GM23338 (cell line): ENCODE data around the gene GRAMD1C. TPM values are rescaled to one million over a fixed set of nuclear protein-coding genes. Genes with fewer than 3 reads are reported as not detected.

Experiments used
- ATAC-seq: fragments of 200-7000 bp; cut with Tn5 transposase; 3 replicates; pipeline ENCODE4 v1.9.1; 2020
- DNase-seq: peaks from one replicate; pipeline ENCODE4 v3.0.0-alpha.2; 2015; ENCODE audit warnings: low spot score
- H2AFZ ChIP-seq: fragments of 200-600 bp; sonication (generic); 2 replicates; pipeline ENCODE4 v1.8.0; 2016; ENCODE audit warnings: antibody characterized with exemption, mild to moderate bottlenecking, moderate library complexity
- H3F3A ChIP-seq: fragments of 200-600 bp; sonication (generic); replicated peaks from 2 replicates; pipeline ENCODE4 v1.8.0; 2017; ENCODE audit warnings: antibody characterized with exemption, mixed run types, low read depth
- H3K27ac ChIP-seq: fragments of 200-600 bp; sonication (generic); 2 replicates; pipeline ENCODE4 v1.6.1; 2016; ENCODE audit warnings: low read depth
- H3K27me3 ChIP-seq: fragments of 200-600 bp; sonication (generic); 2 replicates; pipeline ENCODE4 v1.8.0; 2016; ENCODE audit warnings: mild to moderate bottlenecking, mixed run types, moderate library complexity; ENCODE audit not compliant: insufficient read depth
- H3K36me3 ChIP-seq: fragments of 200-600 bp; sonication (generic); 2 replicates; pipeline ENCODE4 v1.8.0; 2016; ENCODE audit warnings: mild to moderate bottlenecking; ENCODE audit not compliant: insufficient read depth
- H3K4me1 ChIP-seq: fragments of 200-600 bp; sonication (generic); 2 replicates; pipeline ENCODE4 v1.8.0; 2016; ENCODE audit warnings: mild to moderate bottlenecking, moderate library complexity; ENCODE audit not compliant: insufficient read depth
- H3K4me2 ChIP-seq: fragments of 200-600 bp; sonication (generic); 2 replicates; pipeline ENCODE4 v1.7.1; 2017; ENCODE audit warnings: mixed run types
- H3K4me3 ChIP-seq: fragments of 200-600 bp; sonication (generic); 2 replicates; pipeline ENCODE4 v1.6.1; 2016; ENCODE audit warnings: mixed run types
- H3K79me2 ChIP-seq: fragments of 200-600 bp; sonication (generic); replicated peaks from 2 replicates; pipeline ENCODE4 v1.8.0; 2017; ENCODE audit warnings: mild to moderate bottlenecking; ENCODE audit not compliant: insufficient read depth
- H3K9me2 ChIP-seq: fragments of 200-600 bp; sonication (generic); 2 replicates; pipeline ENCODE4 v1.8.0; 2017; ENCODE audit not compliant: insufficient read depth
- H4K20me1 ChIP-seq: fragments of 200-600 bp; sonication (generic); replicated peaks from 2 replicates; pipeline ENCODE4 v1.8.0; 2017; ENCODE audit warnings: mild to moderate bottlenecking; ENCODE audit not compliant: insufficient read depth
- H3K27ac Mint-ChIP-seq: 2 replicates; pipeline ENCODE4 v1.8.0; 2020; ENCODE audit warnings: inconsistent platforms, mild to moderate bottlenecking, moderate library complexity, mixed read lengths
- H3K27me3 Mint-ChIP-seq: 3 replicates; pipeline ENCODE4 v1.8.0; 2022; ENCODE audit warnings: low read depth, mild to moderate bottlenecking, moderate library complexity, mixed read lengths, inconsistent platforms; ENCODE audit not compliant: insufficient read depth, poor library complexity
- H3K36me3 Mint-ChIP-seq: 3 replicates; pipeline ENCODE4 v1.8.0; 2021; ENCODE audit warnings: low read depth, mild to moderate bottlenecking, inconsistent platforms, moderate library complexity, mixed read lengths
- H3K4me1 Mint-ChIP-seq: 3 replicates; pipeline ENCODE4 v1.8.0; 2020; ENCODE audit warnings: mild to moderate bottlenecking, inconsistent platforms, mixed read lengths
- H3K4me3 Mint-ChIP-seq: 3 replicates; pipeline ENCODE4 v1.8.0; 2021; ENCODE audit warnings: moderate library complexity, mild to moderate bottlenecking, inconsistent platforms, mixed read lengths
- H3K9me3 Mint-ChIP-seq: 3 replicates; pipeline ENCODE4 v1.8.0; 2020; ENCODE audit warnings: moderate library complexity, mild to moderate bottlenecking, inconsistent platforms, mixed read lengths
- CREB1 ChIP-seq: fragments of 250-450 bp; sonication (Bioruptor Pico); IDR thresholded peaks from 2 replicates; pipeline ENCODE4 v1.5.0; 2020; ENCODE audit warnings: low read depth, mild to moderate bottlenecking, moderate library complexity
- CTCF ChIP-seq, 2 experiments: fragments of 200-600 bp in 1 of 2; sonication (generic) in 1 of 2; conservative IDR thresholded peaks; 2 replicates each; pipeline versions ENCODE4 v1.5.1 to v1.6.1; 2016 to 2017; ENCODE audit warnings: antibody characterized with exemption in 2 of 2, low read depth in 2 of 2, mild to moderate bottlenecking in 2 of 2, moderate library complexity in 1 of 2
- EZH2phosphoT487 ChIP-seq: fragments of 200-600 bp; sonication (generic); IDR thresholded peaks from one replicate; pipeline ENCODE4 v1.8.1; 2018; ENCODE audit warnings: antibody characterized with exemption; ENCODE audit not compliant: unreplicated experiment
- REST ChIP-seq: IDR thresholded peaks from one replicate; pipeline ENCODE4 v1.6.1; 2018; ENCODE audit warnings: antibody characterized with exemption; ENCODE audit not compliant: unreplicated experiment
- ZNF114 ChIP-seq: fragments of 250-450 bp; sonication (Bioruptor Pico); IDR thresholded peaks from 2 replicates; pipeline ENCODE4 v1.5.0; 2020; ENCODE audit warnings: mild to moderate bottlenecking, moderate library complexity
- polyA plus RNA-seq: library from polyadenylated mRNA; unstranded; fragments of >200 nt; fragmentation: Nextera tagmentation; extraction: Ambion mirVana; gene quantifications from 2 replicates; pipeline ENCODE4 v1.2.1, GENCODE V29; 2016
- total RNA-seq: library from RNA; depleted of rRNA; stranded (reverse); fragments of >200 nt; shearing (Covaris generic); gene quantifications from 2 replicates; pipeline ENCODE4 v1.2.3, GENCODE V29; 2014

Gene GRAMD1C
- total and polyA plus RNA-seq, 2 experiments from 2014 or later, result 3.3 to 3.6 TPM

- no peak overlapping the region for H3K4me3 ChIP-seq
- peaks cover 13% of the 10 kb centered on the region; the same call in 1 of the 2 replicates for H3K4me1 ChIP-seq
- TF ChIP-seq REST, result no peak
- no peaks in the 10 kb centered on the region for H3K27me3 ChIP-seq
- H3K27me3 Mint-ChIP-seq, result no peaks in the 10 kb centered on the region
- ATAC-seq (no peak), DNase-seq (no peak)
- peaks cover 5% of the 10 kb centered on the region; the same call in 1 of the 2 replicates for H3K9me2 ChIP-seq
- H3K36me3 Mint-ChIP-seq, result no peaks in the 10 kb centered on the region
- H3F3A ChIP-seq, result no peaks in the 10 kb centered on the region
- peak overlapping the region; percentile 70; the same call in 1 of the 2 replicates for H3K27ac Mint-ChIP-seq
- H3K79me2 ChIP-seq, result no peaks in the 10 kb centered on the region
- H3K9me3 Mint-ChIP-seq, result no peaks in the 10 kb centered on the region
- peaks cover 16% of the 10 kb centered on the region for H3K4me1 Mint-ChIP-seq
- H3K27ac ChIP-seq, result no peak overlapping the region
- no peaks in the 10 kb centered on the region for H4K20me1 ChIP-seq
- H3K4me3 Mint-ChIP-seq, result no peak overlapping the region
- no peak overlapping the region for H3K4me2 ChIP-seq
- no peak overlapping the region for H2AFZ ChIP-seq
- no peaks in the 10 kb centered on the region for H3K36me3 ChIP-seq
Observed at GRCh38 chr3:113831103-113831355, 7.6 kb upstream of the GRAMD1C start.

- no peak overlapping the region for H3K4me3 Mint-ChIP-seq
- no peaks in the 10 kb centered on the region for H3K79me2 ChIP-seq
- H3F3A ChIP-seq, result no peaks in the 10 kb centered on the region
- ATAC-seq (no peak), DNase-seq (peak; percentile 14)
- no peaks in the 10 kb centered on the region for H3K9me3 Mint-ChIP-seq
- H3K4me3 ChIP-seq, result no peak overlapping the region
- H3K4me1 Mint-ChIP-seq, result peaks cover 21% of the 10 kb centered on the region
- H3K9me2 ChIP-seq, result peaks cover 5% of the 10 kb centered on the region; the same call in 1 of the 2 replicates
- no peak overlapping the region for H3K27ac ChIP-seq
- no peak overlapping the region for H3K27ac Mint-ChIP-seq
- peaks cover 13% of the 10 kb centered on the region; the same call in 1 of the 2 replicates for H3K4me1 ChIP-seq
- peaks cover 1% of the 10 kb centered on the region for H3K27me3 Mint-ChIP-seq
- no peaks in the 10 kb centered on the region for H3K36me3 ChIP-seq
- no peaks in the 10 kb centered on the region for H3K27me3 ChIP-seq
- peak overlapping the region; percentile 2; the same call in 1 of the 2 replicates for H2AFZ ChIP-seq
- H3K4me2 ChIP-seq, result no peak overlapping the region
- no peak for TF ChIP-seq ZNF114 (CRISPR knock-in tag)
- no peak for TF ChIP-seq EZH2phosphoT487
- H4K20me1 ChIP-seq, result no peaks in the 10 kb centered on the region
- no peaks in the 10 kb centered on the region for H3K36me3 Mint-ChIP-seq
Observed at GRCh38 chr3:113832477-113833164, 6.0 kb upstream of the GRAMD1C start.

DNA sequence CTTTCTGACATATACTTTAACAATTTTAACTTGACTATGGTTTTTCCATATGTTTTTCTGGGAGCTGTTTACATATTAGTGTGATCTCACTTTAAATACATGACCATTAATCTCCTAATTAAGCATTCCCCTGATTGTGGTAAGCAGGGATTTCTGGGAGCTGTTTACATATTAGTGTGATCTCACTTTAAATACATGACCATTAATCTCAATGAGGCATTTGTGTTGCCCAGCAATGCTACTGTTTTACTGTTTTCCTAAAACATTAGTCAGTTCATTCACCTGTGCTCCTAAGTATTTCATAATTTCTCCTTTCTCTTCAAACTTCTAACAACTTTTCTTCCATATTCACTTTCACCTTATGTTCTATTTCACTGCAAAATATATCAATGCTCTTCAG lies 3.6 kb upstream of the GRAMD1C start:
- no peak for DNase-seq
- no peak overlapping the region for H3K4me2 ChIP-seq
- H3K9me2 ChIP-seq, result no peaks in the 10 kb centered on the region
- H3K79me2 ChIP-seq, result no peaks in the 10 kb centered on the region
- Mint-ChIP-seq H3K27me3 (peaks cover 7% of the 10 kb centered on the region), H3K4me3 (no peak overlapping the region), H3K4me1 (peaks cover 24% of the 10 kb centered on the region), H3K9me3 (no peaks in the 10 kb centered on the region), H3K27ac (no peak overlapping the region), H3K36me3 (no peaks in the 10 kb centered on the region)
- H3K4me3 ChIP-seq, result no peak overlapping the region
- no peak for ATAC-seq
- H3K4me1 ChIP-seq, result peaks cover 15% of the 10 kb centered on the region
- no peak for TF ChIP-seq CREB1 (CRISPR knock-in tag)
- TF ChIP-seq CTCF (conservative IDR thresholded peaks at IDR 0.05; ENCODE audit: low read depth in 2 of 2), result no peak
- TF ChIP-seq ZNF114 (CRISPR knock-in tag), result no peak
- no peaks in the 10 kb centered on the region; the same call in 1 of the 2 replicates for H3K27me3 ChIP-seq
- H3K36me3 ChIP-seq, result no peaks in the 10 kb centered on the region
- H3F3A ChIP-seq, result no peaks in the 10 kb centered on the region; the same call in 1 of the 2 replicates
- no peak overlapping the region for H2AFZ ChIP-seq
- H3K27ac ChIP-seq, result no peak overlapping the region
- no peaks in the 10 kb centered on the region for H4K20me1 ChIP-seq
